Panc1 (cell line): ENCODE data around the gene IL6. TPM values are rescaled to one million over a fixed set of nuclear protein-coding genes. Genes with fewer than 3 reads are reported as not detected.
A peak's percentile ranks its signal among the peaks of the same experiment; 100 is the strongest.

ENCODE experiments used
- ATAC-seq: fragments of 200-7000 bp; cut with Tn5 transposase; 2 replicates; pipeline ENCODE4 v1.9.1; 2020; ENCODE audit warnings: mild to moderate bottlenecking, moderate library complexity
- BruUV-seq: library from RNA; stranded (reverse); fragments of 400-500 nt; replicated peaks from 2 replicates; lab custom pipeline; 2021; lab: Mats Ljungman, UMichigan
- CTCF ChIA-PET: fragments of 300-600 bp; sonication (Branson Sonifier 250); formaldehyde crosslinking; loops from one replicate; lab custom pipeline; 2022; ENCODE audit warnings: antibody characterized with exemption; lab: Charles Lee
- POLR2A ChIA-PET: fragments of 300-600 bp; sonication (Branson Sonifier 250); formaldehyde crosslinking; loops from one replicate; lab custom pipeline; 2022; ENCODE audit warnings: antibody characterized with exemption; lab: Charles Lee
- DNase-seq: peaks from one replicate; pipeline ENCODE4 v3.0.0-alpha.2; 2010; ENCODE audit warnings: low read depth, low spot score
- H3K27ac ChIP-seq: 2 replicates; pipeline ENCODE4 v1.5.1; 2011; ENCODE audit warnings: mild to moderate bottlenecking, low read length, inconsistent platforms
- H3K27me3 ChIP-seq: fragments of 200-500 bp; sonication (Bioruptor generic); 2 replicates; pipeline ENCODE4 v1.6.0; 2014; ENCODE audit warnings: low read length, inconsistent platforms; ENCODE audit not compliant: control insufficient read depth, insufficient read depth
- H3K36me3 ChIP-seq: fragments of 200-500 bp; sonication (Bioruptor generic); 2 replicates; pipeline ENCODE4 v1.5.1; 2014; ENCODE audit warnings: inconsistent platforms, mild to moderate bottlenecking, low read length, moderate library complexity; ENCODE audit not compliant: control insufficient read depth, insufficient read depth
- H3K4me1 ChIP-seq: 2 replicates; pipeline ENCODE4 v1.5.1; 2011; ENCODE audit warnings: inconsistent platforms, mild to moderate bottlenecking, low read length, moderate library complexity; ENCODE audit not compliant: control insufficient read depth, insufficient read depth
- H3K4me3 ChIP-seq, 2 experiments: 2 replicates each; pipeline ENCODE4 v1.5.1; 2011 to 2012; ENCODE audit warnings: low read depth in 2 of 2, low read length in 2 of 2, mild to moderate bottlenecking in 2 of 2, inconsistent platforms in 1 of 2, moderate library complexity in 1 of 2
- H3K9me3 ChIP-seq: fragments of 200-500 bp; sonication (Bioruptor generic); 2 replicates; pipeline ENCODE4 v1.5.1; 2014; ENCODE audit warnings: low read depth, mild to moderate bottlenecking, inconsistent platforms, low read length, moderate library complexity; ENCODE audit not compliant: control insufficient read depth, insufficient read depth
- POLR2AphosphoS5 ChIP-seq: IDR thresholded peaks from 2 replicates; pipeline ENCODE4 v1.6.1; 2012; ENCODE audit warnings: mild to moderate bottlenecking, low read depth, low read length, moderate library complexity
- TCF7L2 ChIP-seq: IDR thresholded peaks from 2 replicates; pipeline ENCODE4 v1.6.1; 2011; ENCODE audit warnings: mild to moderate bottlenecking, low read depth, low read length, inconsistent platforms
- in situ Hi-C: cut with HindIII; loops from 2 replicates; pipeline ENCODE4 v1.10.0; 2016; ENCODE audit warnings: low sequenced_read_pairs, low pct_unique_long_range_greater_than_20kb
- intact Hi-C: fragments of 100-400 bp; cut with micrococcal nuclease; formaldehyde crosslinking; loops from one replicate; pipeline ENCODE4 v1.10.0; 2022; ENCODE audit not compliant: unreplicated experiment
- total RNA-seq: library from RNA; stranded (reverse); gene quantifications from one replicate; pipeline ENCODE4 v1.2.1, GENCODE V29; 2021; ENCODE audit not compliant: unreplicated experiment
- TF ChIP-seq, protein P1 (sequence below): fragments of 450-650 bp; IDR thresholded peaks from 2 replicates; pipeline ENCODE4 v1.5.1; 2017; ENCODE audit warnings: mild to moderate bottlenecking
- TF ChIP-seq, protein P2 (sequence below), 2 experiments: IDR thresholded peaks; 2 replicates each; pipeline ENCODE4 v1.6.1; 2011 to 2012; ENCODE audit warnings: low read depth in 2 of 2, control low read depth in 1 of 2, low read length in 1 of 2, mild to moderate bottlenecking in 1 of 2, moderate library complexity in 1 of 2; ENCODE audit not compliant: insufficient read depth in 1 of 2

The IL6 gene
- total RNA-seq, 1 experiment from 2014 or later: not detected

DNA sequence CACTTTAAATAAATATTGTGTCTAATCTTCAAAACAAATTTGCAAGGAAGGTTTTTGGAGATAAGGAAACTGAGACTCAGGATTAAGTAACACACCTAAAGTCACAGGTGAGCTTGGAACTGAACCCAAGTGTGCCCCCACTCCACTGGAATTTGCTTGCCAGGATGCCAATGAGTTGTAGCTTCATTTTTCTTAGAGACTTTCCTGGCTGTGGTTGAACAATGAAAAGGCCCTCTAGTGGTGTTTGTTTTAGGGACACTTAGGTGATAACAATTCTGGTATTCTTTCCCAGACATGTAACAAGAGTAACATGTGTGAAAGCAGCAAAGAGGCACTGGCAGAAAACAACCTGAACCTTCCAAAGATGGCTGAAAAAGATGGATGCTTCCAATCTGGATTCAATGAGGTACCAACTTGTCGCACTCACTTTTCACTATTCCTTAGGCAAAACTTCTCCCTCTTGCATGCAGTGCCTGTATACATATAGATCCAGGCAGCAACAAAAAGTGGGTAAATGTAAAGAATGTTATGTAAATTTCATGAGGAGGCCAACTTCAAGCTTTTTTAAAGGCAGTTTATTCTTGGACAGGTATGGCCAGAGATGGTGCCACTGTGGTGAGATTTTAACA lies 1.5 kb downstream of the IL6 start:
- peaks cover 16% of the 10 kb centered on the region for H3K4me1 ChIP-seq
- in situ Hi-C loops: no loop called here
- no peaks in the 10 kb centered on the region for H3K27me3 ChIP-seq
- intact Hi-C loops: no loop called here
- H3K9me3 ChIP-seq: no peaks in the 10 kb centered on the region; the same call in 1 of the 2 replicates
- POLR2A ChIA-PET: interaction anchor here (0.9 to 1.0 kb wide), 2 partner anchors 166 to 168 kb away, joined by 3 to 4 read pairs; no protein-coding TSS in a partner anchor
- DNase-seq (no peak), ATAC-seq (no peak)
- CTCF ChIA-PET: interaction anchor here (0.6 to 7.6 kb wide), 2 partner anchors 163 to 166 kb away, joined by 10 to 98 read pairs; no protein-coding TSS in a partner anchor
- H3K27ac ChIP-seq: 0 out of 2 replicates have a peak overlapping the region, but pooled peaks have one; percentile 35
- TF ChIP-seq TCF7L2: no peak
- TF ChIP-seq, protein P1, sequence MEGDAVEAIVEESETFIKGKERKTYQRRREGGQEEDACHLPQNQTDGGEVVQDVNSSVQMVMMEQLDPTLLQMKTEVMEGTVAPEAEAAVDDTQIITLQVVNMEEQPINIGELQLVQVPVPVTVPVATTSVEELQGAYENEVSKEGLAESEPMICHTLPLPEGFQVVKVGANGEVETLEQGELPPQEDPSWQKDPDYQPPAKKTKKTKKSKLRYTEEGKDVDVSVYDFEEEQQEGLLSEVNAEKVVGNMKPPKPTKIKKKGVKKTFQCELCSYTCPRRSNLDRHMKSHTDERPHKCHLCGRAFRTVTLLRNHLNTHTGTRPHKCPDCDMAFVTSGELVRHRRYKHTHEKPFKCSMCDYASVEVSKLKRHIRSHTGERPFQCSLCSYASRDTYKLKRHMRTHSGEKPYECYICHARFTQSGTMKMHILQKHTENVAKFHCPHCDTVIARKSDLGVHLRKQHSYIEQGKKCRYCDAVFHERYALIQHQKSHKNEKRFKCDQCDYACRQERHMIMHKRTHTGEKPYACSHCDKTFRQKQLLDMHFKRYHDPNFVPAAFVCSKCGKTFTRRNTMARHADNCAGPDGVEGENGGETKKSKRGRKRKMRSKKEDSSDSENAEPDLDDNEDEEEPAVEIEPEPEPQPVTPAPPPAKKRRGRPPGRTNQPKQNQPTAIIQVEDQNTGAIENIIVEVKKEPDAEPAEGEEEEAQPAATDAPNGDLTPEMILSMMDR: peak; percentile 79
- no TSS peak for BruUV-seq
- H3K4me3 ChIP-seq: no peak overlapping the region
- no peaks in the 10 kb centered on the region for H3K36me3 ChIP-seq

DNA sequence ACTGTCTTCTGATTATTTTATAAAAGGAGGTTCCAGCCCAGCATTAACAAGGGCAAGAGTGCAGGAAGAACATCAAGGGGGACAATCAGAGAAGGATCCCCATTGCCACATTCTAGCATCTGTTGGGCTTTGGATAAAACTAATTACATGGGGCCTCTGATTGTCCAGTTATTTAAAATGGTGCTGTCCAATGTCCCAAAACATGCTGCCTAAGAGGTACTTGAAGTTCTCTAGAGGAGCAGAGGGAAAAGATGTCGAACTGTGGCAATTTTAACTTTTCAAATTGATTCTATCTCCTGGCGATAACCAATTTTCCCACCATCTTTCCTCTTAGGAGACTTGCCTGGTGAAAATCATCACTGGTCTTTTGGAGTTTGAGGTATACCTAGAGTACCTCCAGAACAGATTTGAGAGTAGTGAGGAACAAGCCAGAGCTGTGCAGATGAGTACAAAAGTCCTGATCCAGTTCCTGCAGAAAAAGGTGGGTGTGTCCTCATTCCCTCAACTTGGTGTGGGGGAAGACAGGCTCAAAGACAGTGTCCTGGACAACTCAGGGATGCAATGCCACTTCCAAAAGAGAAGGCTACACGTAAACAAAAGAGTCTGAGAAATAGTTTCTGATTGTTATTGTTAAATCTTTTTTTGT lies 2.3 kb downstream of the IL6 start:
- in situ Hi-C loops (no loop called here), intact Hi-C loops (no loop called here)
- H3K4me3 ChIP-seq: no peak overlapping the region
- ATAC-seq: no peak
- BruUV-seq: no TSS peak
- CTCF ChIA-PET: interaction anchor here (7.6 kb wide), 1 partner anchor 167 kb away, joined by 98 read pairs; no protein-coding TSS in a partner anchor
- no peak for TF ChIP-seq POLR2AphosphoS5
- TF ChIP-seq, protein P2, sequence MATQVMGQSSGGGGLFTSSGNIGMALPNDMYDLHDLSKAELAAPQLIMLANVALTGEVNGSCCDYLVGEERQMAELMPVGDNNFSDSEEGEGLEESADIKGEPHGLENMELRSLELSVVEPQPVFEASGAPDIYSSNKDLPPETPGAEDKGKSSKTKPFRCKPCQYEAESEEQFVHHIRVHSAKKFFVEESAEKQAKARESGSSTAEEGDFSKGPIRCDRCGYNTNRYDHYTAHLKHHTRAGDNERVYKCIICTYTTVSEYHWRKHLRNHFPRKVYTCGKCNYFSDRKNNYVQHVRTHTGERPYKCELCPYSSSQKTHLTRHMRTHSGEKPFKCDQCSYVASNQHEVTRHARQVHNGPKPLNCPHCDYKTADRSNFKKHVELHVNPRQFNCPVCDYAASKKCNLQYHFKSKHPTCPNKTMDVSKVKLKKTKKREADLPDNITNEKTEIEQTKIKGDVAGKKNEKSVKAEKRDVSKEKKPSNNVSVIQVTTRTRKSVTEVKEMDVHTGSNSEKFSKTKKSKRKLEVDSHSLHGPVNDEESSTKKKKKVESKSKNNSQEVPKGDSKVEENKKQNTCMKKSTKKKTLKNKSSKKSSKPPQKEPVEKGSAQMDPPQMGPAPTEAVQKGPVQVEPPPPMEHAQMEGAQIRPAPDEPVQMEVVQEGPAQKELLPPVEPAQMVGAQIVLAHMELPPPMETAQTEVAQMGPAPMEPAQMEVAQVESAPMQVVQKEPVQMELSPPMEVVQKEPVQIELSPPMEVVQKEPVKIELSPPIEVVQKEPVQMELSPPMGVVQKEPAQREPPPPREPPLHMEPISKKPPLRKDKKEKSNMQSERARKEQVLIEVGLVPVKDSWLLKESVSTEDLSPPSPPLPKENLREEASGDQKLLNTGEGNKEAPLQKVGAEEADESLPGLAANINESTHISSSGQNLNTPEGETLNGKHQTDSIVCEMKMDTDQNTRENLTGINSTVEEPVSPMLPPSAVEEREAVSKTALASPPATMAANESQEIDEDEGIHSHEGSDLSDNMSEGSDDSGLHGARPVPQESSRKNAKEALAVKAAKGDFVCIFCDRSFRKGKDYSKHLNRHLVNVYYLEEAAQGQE (IDR thresholded peaks at IDR 0.05; ENCODE audit: insufficient read depth in 1 of 2, low read depth in 2 of 2, low read length in 1 of 2): peak in 1 of 2 experiments; percentile 61; a peak in 2 of 4 replicates
- H3K4me1 ChIP-seq: peaks cover 12% of the 10 kb centered on the region
- no peaks in the 10 kb centered on the region for H3K36me3 ChIP-seq
- peak overlapping the region; percentile 14; the same call in 1 of the 2 replicates for H3K27ac ChIP-seq
- POLR2A ChIA-PET: no interaction called here
- H3K9me3 ChIP-seq: no peaks in the 10 kb centered on the region; the same call in 1 of the 2 replicates
- no peak for DNase-seq
- no peaks in the 10 kb centered on the region for H3K27me3 ChIP-seq
